Tibial nerve (tissue), 4 donors: ENCODE measurements around the gene TTC23.

Experiments
- EP300 ChIP-seq, 2 donors: sonication (generic); formaldehyde crosslinking; IDR thresholded peaks; one replicate each; pipeline ENCODE4 v1.6.1; 2017; ENCODE audit warnings: antibody characterized with exemption in 2 of 2, mild to moderate bottlenecking in 1 of 2
- TF ChIP-seq, protein P1 (sequence below), 5 experiments: fragments of 200-600 bp in 3 of 5; fragments of 450-650 bp in 2 of 5; sonication (generic) in 3 of 5; IDR thresholded peaks; one replicate each; pipeline ENCODE4 v1.5.1; 2016 to 2019; ENCODE audit warnings: antibody characterized with exemption in 5 of 5, mild to moderate bottlenecking in 3 of 5, moderate library complexity in 2 of 5

DNA sequence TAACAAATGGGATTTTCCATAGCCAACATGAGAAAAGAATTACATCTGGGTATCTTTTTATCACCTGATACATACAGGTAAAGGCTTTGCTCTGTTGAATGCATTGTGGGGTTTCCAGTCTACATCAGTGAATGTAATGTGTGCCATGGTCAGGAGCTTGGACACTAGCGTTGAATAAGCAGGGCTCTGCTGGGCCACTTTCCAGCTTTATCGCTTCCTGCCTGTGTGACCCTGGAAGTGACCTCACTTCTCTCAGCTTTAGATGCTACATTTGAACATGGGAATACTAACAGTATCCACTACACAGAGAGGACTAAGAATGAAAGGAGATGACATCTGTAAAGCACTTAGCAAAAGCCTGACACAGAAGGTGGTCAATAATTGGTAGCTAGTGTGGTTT lies 40.1 kb downstream of the TTC23 start:
- TF ChIP-seq, protein P1, sequence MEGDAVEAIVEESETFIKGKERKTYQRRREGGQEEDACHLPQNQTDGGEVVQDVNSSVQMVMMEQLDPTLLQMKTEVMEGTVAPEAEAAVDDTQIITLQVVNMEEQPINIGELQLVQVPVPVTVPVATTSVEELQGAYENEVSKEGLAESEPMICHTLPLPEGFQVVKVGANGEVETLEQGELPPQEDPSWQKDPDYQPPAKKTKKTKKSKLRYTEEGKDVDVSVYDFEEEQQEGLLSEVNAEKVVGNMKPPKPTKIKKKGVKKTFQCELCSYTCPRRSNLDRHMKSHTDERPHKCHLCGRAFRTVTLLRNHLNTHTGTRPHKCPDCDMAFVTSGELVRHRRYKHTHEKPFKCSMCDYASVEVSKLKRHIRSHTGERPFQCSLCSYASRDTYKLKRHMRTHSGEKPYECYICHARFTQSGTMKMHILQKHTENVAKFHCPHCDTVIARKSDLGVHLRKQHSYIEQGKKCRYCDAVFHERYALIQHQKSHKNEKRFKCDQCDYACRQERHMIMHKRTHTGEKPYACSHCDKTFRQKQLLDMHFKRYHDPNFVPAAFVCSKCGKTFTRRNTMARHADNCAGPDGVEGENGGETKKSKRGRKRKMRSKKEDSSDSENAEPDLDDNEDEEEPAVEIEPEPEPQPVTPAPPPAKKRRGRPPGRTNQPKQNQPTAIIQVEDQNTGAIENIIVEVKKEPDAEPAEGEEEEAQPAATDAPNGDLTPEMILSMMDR (IDR thresholded peaks at IDR 0.05), result no peak
- TF ChIP-seq EP300 (IDR thresholded peaks at IDR 0.05), result no peak
